ENCODE data around the gene DNAH3. TPM values are rescaled to one million over a fixed set of nuclear protein-coding genes. Genes with fewer than 3 reads are reported as not detected.

DNAH3 gene
- total and polyA plus RNA-seq, 2 experiments from 2014 or later, result 0.70 to 1.3 TPM

- Mint-ChIP-seq H3K4me1 (no peaks in the 10 kb centered on the region), H3K36me3 (ENCODE audit: low read depth) (peaks cover 96% of the 10 kb centered on the region), H3K9me3 (peaks cover 38% of the 10 kb centered on the region), H3K27ac (no peak overlapping the region), H3K4me3 (no peak overlapping the region), H3K27me3 (ENCODE audit: insufficient read depth, low read depth, poor library complexity) (no peaks in the 10 kb centered on the region)
- no peak for TF ChIP-seq ZNF114 (CRISPR knock-in tag; IDR thresholded peaks at IDR 0.05)
- TF ChIP-seq POLR2AphosphoS5 (IDR thresholded peaks at IDR 0.05; ENCODE audit: low read depth), result no peak
- TF ChIP-seq ZNF331 (CRISPR knock-in tag; IDR thresholded peaks at IDR 0.05; ENCODE audit: low read depth), result no peak
- ATAC-seq (no peak), DNase-seq (ENCODE audit: low spot score) (no peak)
- Histone ChIP-seq H3K27me3 (ENCODE audit: insufficient read depth) (no peaks in the 10 kb centered on the region), H3K27ac (ENCODE audit: low read depth) (no peak overlapping the region), H3K4me3 (no peak overlapping the region), H3K4me1 (ENCODE audit: insufficient read depth) (no peaks in the 10 kb centered on the region), H4K20me1 (replicated peaks; ENCODE audit: insufficient read depth) (peaks cover 3% of the 10 kb centered on the region; the same call in 1 of the 2 replicates), H3K79me2 (replicated peaks; ENCODE audit: insufficient read depth) (no peaks in the 10 kb centered on the region), H3F3A (replicated peaks; ENCODE audit: low read depth) (no peaks in the 10 kb centered on the region), H3K4me2 (no peak overlapping the region), H3K36me3 (ENCODE audit: insufficient read depth) (peaks cover 51% of the 10 kb centered on the region), H2AFZ (no peak overlapping the region), H3K9me2 (ENCODE audit: insufficient read depth) (no peaks in the 10 kb centered on the region; the same call in 1 of the 2 replicates)
These were observed 28.7 kb upstream of the DNAH3 start for GRCh38 chr16:21179126-21179982.

GRCh38 chr16:21175397-21175796 is 24.8 kb upstream of the DNAH3 start:
- H3K9me3 Mint-ChIP-seq, result peaks cover 6% of the 10 kb centered on the region
- Histone ChIP-seq H3K4me1 (ENCODE audit: insufficient read depth) (no peaks in the 10 kb centered on the region), H3K79me2 (replicated peaks; ENCODE audit: insufficient read depth) (no peaks in the 10 kb centered on the region), H3K27ac (ENCODE audit: low read depth) (no peak overlapping the region), H3K27me3 (ENCODE audit: insufficient read depth) (no peaks in the 10 kb centered on the region), H3K9me2 (ENCODE audit: insufficient read depth) (no peaks in the 10 kb centered on the region), H3F3A (replicated peaks; ENCODE audit: low read depth) (no peaks in the 10 kb centered on the region), H4K20me1 (replicated peaks; ENCODE audit: insufficient read depth) (peaks cover 3% of the 10 kb centered on the region; the same call in 1 of the 2 replicates), H2AFZ (no peak overlapping the region), H3K36me3 (ENCODE audit: insufficient read depth) (peaks cover 53% of the 10 kb centered on the region), H3K4me3 (no peak overlapping the region), H3K4me2 (no peak overlapping the region)
- no peak overlapping the region for H3K4me3 Mint-ChIP-seq
- H3K27ac Mint-ChIP-seq, result no peak overlapping the region
- no peaks in the 10 kb centered on the region for H3K27me3 Mint-ChIP-seq (ENCODE audit: insufficient read depth, low read depth, poor library complexity)
- no peaks in the 10 kb centered on the region for H3K4me1 Mint-ChIP-seq
- peaks cover 91% of the 10 kb centered on the region for H3K36me3 Mint-ChIP-seq (ENCODE audit: low read depth)
- no peak for DNase-seq (ENCODE audit: low spot score)
- no peak for ATAC-seq
- no peak for TF ChIP-seq CTCF (conservative IDR thresholded peaks at IDR 0.05; ENCODE audit: low read depth in 2 of 2)
- TF ChIP-seq STAT1 (IDR thresholded peaks at IDR 0.05; ENCODE audit: unreplicated experiment), result no peak
- TF ChIP-seq EZH2phosphoT487 (IDR thresholded peaks at IDR 0.05; ENCODE audit: unreplicated experiment), result no peak
- TF ChIP-seq NANOG (IDR thresholded peaks at IDR 0.05; ENCODE audit: borderline replicate concordance), result no peak
- no peak for TF ChIP-seq ETS1 (IDR thresholded peaks at IDR 0.05)
- no peak for TF ChIP-seq JUNB (IDR thresholded peaks at IDR 0.05; ENCODE audit: unreplicated experiment)
- no peak for TF ChIP-seq REST (IDR thresholded peaks at IDR 0.05; ENCODE audit: unreplicated experiment)
- TF ChIP-seq EZH2 (IDR thresholded peaks at IDR 0.05; ENCODE audit: low read depth, unreplicated experiment), result no peak
- no peak for TF ChIP-seq ZNF114 (CRISPR knock-in tag; IDR thresholded peaks at IDR 0.05)
- no peak for TF ChIP-seq POLR2AphosphoS5 (IDR thresholded peaks at IDR 0.05; ENCODE audit: low read depth)

Data from GM23338 (cell line).